Ectodermal cell (in vitro differentiated cells): ENCODE results near the gene CFAP141.
"Not testable (repeated sequence)": the region's sequence is repeated elsewhere in the genome, so short reads cannot be mapped to it uniquely, and the experiment has no call there.

Experiments
- H3K27ac ChIP-seq: 2 replicates; pipeline ENCODE4 v1.7.0; 2013; ENCODE audit warnings: mild to moderate bottlenecking, low read depth, low read length; ENCODE audit not compliant: insufficient read depth, poor library complexity, severe bottlenecking
- H3K27me3 ChIP-seq: 2 replicates; pipeline ENCODE4 v1.7.0; 2013; ENCODE audit warnings: mild to moderate bottlenecking, low read length; ENCODE audit not compliant: insufficient read depth, control insufficient read depth, poor library complexity, severe bottlenecking
- H3K36me3 ChIP-seq: one replicate; pipeline ENCODE4 v1.7.0; 2013; ENCODE audit warnings: low read length; ENCODE audit not compliant: control insufficient read depth, insufficient read depth
- H3K4me1 ChIP-seq: one replicate; pipeline ENCODE4 v1.7.0; 2013; ENCODE audit warnings: low read length; ENCODE audit not compliant: control insufficient read depth, insufficient read depth
- H3K4me3 ChIP-seq: 2 replicates; pipeline ENCODE4 v1.7.0; 2013; ENCODE audit warnings: low read depth, low read length, control low read depth; ENCODE audit not compliant: insufficient read depth
- H3K9me3 ChIP-seq: 2 replicates; pipeline ENCODE4 v1.7.0; 2013; ENCODE audit warnings: mild to moderate bottlenecking, low read length, moderate library complexity; ENCODE audit not compliant: control insufficient read depth
- WGBS, 2 experiments: methylation state at CpG; one replicate each; pipeline ENCODE4 v1.1.7; 2013; ENCODE audit warnings: missing lambda C conversion rate in 2 of 2; 5-methylcytosine and 5-hydroxymethylcytosine counted together

The CFAP141 gene

DNA sequence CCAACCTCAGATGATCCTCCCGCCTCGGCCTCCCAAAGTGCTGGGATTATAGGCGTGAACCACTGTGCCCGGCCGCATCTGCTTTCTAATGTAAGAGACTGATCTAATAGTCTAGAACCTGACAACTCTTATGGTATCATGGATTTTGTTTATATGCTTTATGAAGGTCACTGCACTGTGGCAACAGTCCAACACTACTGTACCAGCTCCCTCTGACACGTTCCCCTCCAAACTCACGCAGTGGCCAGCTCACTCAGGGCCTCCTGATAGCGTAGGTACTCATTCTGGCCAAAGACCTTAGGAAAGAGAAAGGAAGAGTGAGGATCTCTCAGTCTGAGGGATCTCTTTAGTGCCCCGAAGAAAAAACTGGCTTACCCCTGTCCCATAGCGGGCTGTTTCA is 6.0 kb upstream of the CFAP141 start:
- WGBS, 2 experiments: 94 to 95% methylated on average over 10 of the region's 10 CpGs
- Histone ChIP-seq H3K36me3 (peaks cover 65% of the 10 kb centered on the region), H3K4me3 (no peak overlapping the region), H3K9me3 (no peaks in the 10 kb centered on the region), H3K4me1 (no peaks in the 10 kb centered on the region), H3K27me3 (no peaks in the 10 kb centered on the region), H3K27ac (no peak overlapping the region)

DNA sequence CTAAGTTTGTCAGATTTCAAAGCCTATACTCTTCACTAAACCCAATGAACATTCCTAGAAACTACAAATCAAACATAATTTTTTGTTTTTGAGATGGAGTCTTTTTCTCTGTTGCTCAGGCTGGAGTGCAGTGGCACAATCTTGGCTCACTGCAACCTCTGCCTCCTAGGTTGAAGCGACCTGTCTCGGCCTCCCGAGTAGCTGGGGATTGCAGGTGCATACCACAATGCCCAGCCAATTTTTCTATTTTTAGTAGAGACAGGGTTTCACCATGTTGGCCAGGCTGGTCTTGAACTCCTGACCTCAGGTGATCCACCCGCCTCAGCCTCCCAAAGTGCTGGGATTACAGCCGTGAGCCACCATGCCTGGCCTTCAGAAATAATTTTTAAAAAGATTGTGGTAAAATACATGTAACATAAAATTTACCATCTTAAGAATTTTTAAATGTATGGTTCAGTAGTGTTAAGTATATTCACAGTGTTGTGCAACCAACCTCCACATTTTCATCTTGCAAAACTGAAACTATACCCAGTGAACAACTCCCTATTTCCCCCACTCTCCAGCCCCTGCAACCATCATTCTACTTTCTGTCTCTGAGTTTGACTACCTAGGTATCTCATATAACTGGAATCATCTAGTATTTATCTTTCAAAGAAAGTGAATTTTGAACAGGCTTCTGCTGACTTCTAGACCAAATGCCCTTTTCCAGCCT is 2.7 kb upstream of the CFAP141 start:
- no peaks in the 10 kb centered on the region for H3K4me1 ChIP-seq
- H3K27ac ChIP-seq: no peak overlapping the region
- H3K9me3 ChIP-seq: no peaks in the 10 kb centered on the region
- H3K4me3 ChIP-seq: no peak overlapping the region
- no peaks in the 10 kb centered on the region for H3K27me3 ChIP-seq
- 94 to 96% methylated on average over 3 to 5 of the region's 5 CpGs for WGBS, 2 experiments
- peaks cover 61% of the 10 kb centered on the region for H3K36me3 ChIP-seq

DNA sequence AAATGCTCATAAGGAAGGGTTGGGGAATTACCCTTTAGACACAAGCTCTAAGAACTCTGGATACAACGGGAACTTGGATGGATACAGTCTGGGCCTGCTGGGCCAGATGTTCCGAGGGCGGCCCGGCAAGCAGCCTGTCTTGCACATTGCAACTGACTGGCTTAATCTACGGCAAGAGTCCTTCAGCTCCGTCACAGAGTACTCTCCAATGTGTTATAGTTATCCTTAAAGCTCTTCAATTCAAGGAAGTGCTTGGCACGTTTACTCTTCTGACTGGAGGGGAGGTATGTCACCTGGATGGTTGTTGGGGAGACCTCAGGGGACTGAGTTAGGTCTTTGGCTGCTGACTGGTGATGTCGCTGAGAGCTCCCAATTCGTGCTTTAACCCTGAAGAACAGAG is 1.1 kb upstream of the CFAP141 start:
- no peaks in the 10 kb centered on the region for H3K9me3 ChIP-seq
- no peaks in the 10 kb centered on the region for H3K27me3 ChIP-seq
- peaks cover 45% of the 10 kb centered on the region for H3K36me3 ChIP-seq
- H3K27ac ChIP-seq: no peak overlapping the region
- no peaks in the 10 kb centered on the region for H3K4me1 ChIP-seq
- H3K4me3 ChIP-seq: no peak overlapping the region
- WGBS, 2 experiments: 95 to 97% methylated on average over 9 of the region's 9 CpGs

GRCh38 chr1:154205778-154206177 is 355 bp downstream of the CFAP141 start:
- H3K4me3 ChIP-seq, H3K4me1 ChIP-seq, H3K9me3 ChIP-seq, H3K27me3 ChIP-seq: not testable (repeated sequence)
- Histone ChIP-seq H3K27ac (peak overlapping the region; percentile 44), H3K36me3 (peaks cover 34% of the 10 kb centered on the region)
- 93 to 95% methylated on average over 11 of the region's 11 CpGs for WGBS, 2 experiments

DNA sequence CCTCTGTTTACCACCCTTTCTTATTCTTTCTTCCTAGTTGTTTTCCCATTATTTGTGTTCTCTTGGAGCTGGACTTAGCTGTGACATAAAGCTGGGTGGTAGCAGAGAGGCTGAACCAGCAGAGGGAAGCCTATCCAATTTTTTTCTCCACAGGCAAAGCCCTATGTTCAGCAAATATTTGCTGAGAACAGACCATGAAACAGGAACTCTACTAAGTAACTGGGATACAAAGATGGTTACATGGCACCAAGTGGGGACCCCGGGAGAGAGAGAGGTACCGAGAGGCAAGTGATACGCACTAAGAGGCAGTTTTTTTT is 6.6 kb downstream of the CFAP141 start:
- Histone ChIP-seq H3K36me3 (no peaks in the 10 kb centered on the region), H3K4me3 (no peak overlapping the region), H3K9me3 (no peaks in the 10 kb centered on the region), H3K27ac (no peak overlapping the region), H3K4me1 (peaks cover 4% of the 10 kb centered on the region), H3K27me3 (peaks cover 3% of the 10 kb centered on the region)
- WGBS, 2 experiments: 97 to 98% methylated on average over 3 of the region's 3 CpGs

DNA sequence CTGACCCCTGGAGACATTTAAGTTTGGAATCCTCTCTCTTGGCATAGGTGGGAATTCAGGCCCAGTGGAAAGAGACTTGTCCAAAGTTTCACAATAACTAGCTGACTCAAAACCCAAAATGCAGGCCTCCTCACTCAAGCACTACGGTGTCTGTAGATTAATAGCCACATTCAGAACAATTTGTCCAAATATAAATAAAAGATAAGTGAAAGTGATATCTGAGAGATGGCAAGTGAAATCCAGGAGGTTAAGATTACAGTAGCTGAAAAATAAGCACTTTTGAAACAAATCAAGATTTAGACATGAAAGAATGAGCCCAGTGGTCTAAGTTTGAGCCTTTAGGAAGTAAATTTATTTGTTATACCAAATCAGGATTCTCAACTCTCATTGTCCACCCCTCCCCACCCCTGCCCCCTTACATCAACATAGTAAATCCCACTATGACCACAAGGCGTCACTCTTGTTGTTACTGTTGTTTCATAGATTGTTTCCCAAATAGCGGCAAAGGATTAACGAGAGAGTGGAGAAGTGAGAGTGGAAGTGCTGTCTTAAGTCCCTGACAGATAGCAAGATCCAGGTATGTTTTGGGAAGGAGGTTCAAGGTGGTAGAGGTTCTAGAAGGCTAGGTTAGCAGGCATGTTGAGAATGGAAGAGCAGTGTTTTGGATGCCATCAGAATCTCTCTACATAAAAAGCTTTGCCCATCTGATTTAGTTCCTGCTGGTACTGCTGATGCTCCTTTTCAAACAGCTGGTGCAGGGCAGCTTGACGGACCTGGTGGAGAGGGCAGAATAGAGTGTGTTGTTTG is 7.2 kb downstream of the CFAP141 start:
- peaks cover 3% of the 10 kb centered on the region for H3K27me3 ChIP-seq
- H3K4me3 ChIP-seq: no peak overlapping the region
- 13 to 31% methylated on average over 5 of the region's 5 CpGs for WGBS, 2 experiments
- no peaks in the 10 kb centered on the region for H3K9me3 ChIP-seq
- peaks cover 4% of the 10 kb centered on the region for H3K4me1 ChIP-seq
- no peaks in the 10 kb centered on the region for H3K36me3 ChIP-seq
- no peak overlapping the region for H3K27ac ChIP-seq

DNA sequence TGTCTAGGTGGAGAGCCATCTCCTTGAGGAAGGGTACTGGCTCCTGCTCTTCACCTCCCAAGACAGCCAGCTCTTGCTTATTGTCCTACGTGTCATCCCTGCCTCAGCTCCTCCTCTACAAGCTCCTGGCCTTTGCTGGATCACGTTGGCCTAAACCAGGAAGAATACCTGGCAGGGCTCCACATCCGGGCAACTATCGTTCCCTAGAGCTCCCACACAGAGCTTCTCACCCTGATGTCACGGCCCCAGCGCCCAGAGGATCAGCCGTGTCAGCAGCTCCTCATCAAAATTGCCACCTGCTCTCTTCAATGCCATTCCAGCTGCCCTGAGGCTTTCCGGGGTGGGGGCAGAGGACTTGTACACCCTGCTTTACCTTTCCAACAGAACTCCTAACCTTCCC is 12.3 kb downstream of the CFAP141 start:
- H3K4me3 ChIP-seq: no peak overlapping the region
- no peaks in the 10 kb centered on the region for H3K36me3 ChIP-seq
- H3K9me3 ChIP-seq: no peaks in the 10 kb centered on the region
- H3K4me1 ChIP-seq: peaks cover 5% of the 10 kb centered on the region
- peaks cover 3% of the 10 kb centered on the region for H3K27me3 ChIP-seq
- no peak overlapping the region for H3K27ac ChIP-seq
- 87 to 91% methylated on average over 8 of the region's 8 CpGs for WGBS, 2 experiments

DNA sequence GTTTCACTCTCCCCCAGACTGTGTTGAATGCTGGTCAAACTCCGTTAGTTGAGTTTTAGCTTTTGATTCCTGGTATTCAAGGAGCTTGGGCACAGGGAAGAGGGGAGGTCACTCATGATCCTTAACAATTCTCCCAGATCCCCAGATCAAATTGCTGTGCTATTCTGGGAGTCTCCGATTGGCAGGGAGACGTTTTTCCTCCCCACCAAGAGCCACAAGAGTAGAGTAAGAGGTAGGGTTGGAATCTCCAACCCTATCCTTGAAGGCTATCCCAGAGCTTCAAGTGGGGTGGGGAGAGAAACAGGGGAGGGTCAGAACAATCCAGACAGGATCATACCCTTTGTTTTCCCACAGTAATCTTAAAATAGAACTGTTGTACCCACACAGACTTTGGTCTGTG is 13.7 kb downstream of the CFAP141 start:
- Histone ChIP-seq H3K27me3 (peaks cover 3% of the 10 kb centered on the region), H3K9me3 (no peaks in the 10 kb centered on the region), H3K4me3 (no peak overlapping the region), H3K27ac (no peak overlapping the region), H3K4me1 (peaks cover 5% of the 10 kb centered on the region), H3K36me3 (no peaks in the 10 kb centered on the region)
- WGBS, 2 experiments: 78 to 81% methylated on average over 3 of the region's 3 CpGs

GRCh38 chr1:154191990-154192461 is 14.1 kb downstream of the CFAP141 start, which contains the start of gene TPM3:
TSS of gene TPM3 (minus strand) at chr1:154192100. CDS start at chr1:154192018, 82 bp downstream.
- Histone ChIP-seq H3K36me3 (no peaks in the 10 kb centered on the region), H3K4me3 (no peak within 1 kb of the TSS), H3K9me3 (no peaks in the 10 kb centered on the region), H3K27ac (no peak within 1 kb of the TSS), H3K4me1 (peaks cover 5% of the 10 kb centered on the region), H3K27me3 (peaks cover 3% of the 10 kb centered on the region)
- 69% methylated on average over 1 of the region's 1 CpG; no CpG with 5 or more reads in 1 of the 2 experiments for WGBS, 2 experiments

- Histone ChIP-seq H3K27ac (no peak overlapping the region), H3K9me3 (no peaks in the 10 kb centered on the region), H3K27me3 (peaks cover 3% of the 10 kb centered on the region), H3K4me1 (peaks cover 5% of the 10 kb centered on the region), H3K4me3 (no peak overlapping the region), H3K36me3 (no peaks in the 10 kb centered on the region)
- 80% methylated on average over 1 of the region's 1 CpG; no CpG with 5 or more reads in 1 of the 2 experiments for WGBS, 2 experiments
Observed at GRCh38 chr1:154190550-154190949, 15.6 kb downstream of the CFAP141 start.
